Upper lobe of left lung (tissue), 6 donors: ENCODE data around the gene ZNF844. TPM values are rescaled to one million over a fixed set of nuclear protein-coding genes. Genes with fewer than 3 reads are reported as not detected.

Experiments
- ATAC-seq, 2 donors: fragments of 200-7000 bp; cut with Tn5 transposase; one replicate each; pipeline ENCODE4 v1.9.1; 2022; ENCODE audit warnings: mild to moderate bottlenecking in 2 of 2, moderate library complexity in 2 of 2; ENCODE audit not compliant: low FRiP score in 2 of 2
- DNase-seq, 2 donors: peaks; one replicate each; pipeline ENCODE4 v3.0.0-alpha.2; 2019 to 2020
- H3K27ac ChIP-seq, 4 donors: fragments of 200-600 bp; sonication (generic); one replicate each; pipeline ENCODE4 v1.5.1; 2016 to 2019
- H3K27me3 ChIP-seq, 4 donors: fragments of 200-600 bp; sonication (generic); one replicate each; pipeline ENCODE4 v1.5.1; 2017 to 2019
- H3K36me3 ChIP-seq, 4 donors: fragments of 200-600 bp; sonication (generic); one replicate each; pipeline ENCODE4 v1.5.1; 2016 to 2019
- H3K4me1 ChIP-seq, 4 donors: fragments of 200-600 bp; sonication (generic); one replicate each; pipeline ENCODE4 v1.5.1; 2018 to 2019
- H3K4me3 ChIP-seq, 4 donors: fragments of 200-600 bp; sonication (generic); one replicate each; pipeline ENCODE4 v1.5.1; 2017 to 2019; ENCODE audit warnings: mild to moderate bottlenecking in 2 of 4, moderate library complexity in 1 of 4
- H3K9me3 ChIP-seq, 4 donors: fragments of 200-600 bp; sonication (generic); one replicate each; pipeline ENCODE4 v1.5.1; 2018 to 2019
- CTCF ChIP-seq, 6 experiments: fragments of 450-650 bp in 4 of 6; fragments of 200-600 bp in 2 of 6; sonication (generic) in 2 of 6; IDR thresholded peaks; one replicate each; pipeline ENCODE4 v1.5.1; 2016 to 2019; ENCODE audit warnings: antibody characterized with exemption in 6 of 6
- EP300 ChIP-seq, 4 donors: sonication (generic); formaldehyde crosslinking; IDR thresholded peaks; one replicate each; pipeline ENCODE4 v1.5.1; 2017; ENCODE audit warnings: antibody characterized with exemption in 4 of 4, control low read depth in 2 of 4
- POLR2A ChIP-seq, 4 donors: fragments of 450-650 bp; IDR thresholded peaks; one replicate each; pipeline ENCODE4 v1.5.1; 2016 to 2017; ENCODE audit warnings: antibody characterized with exemption in 4 of 4, mild to moderate bottlenecking in 2 of 4
- POLR2AphosphoS5 ChIP-seq, 2 donors: sonication (generic); formaldehyde crosslinking; IDR thresholded peaks; one replicate each; pipeline ENCODE4 v1.5.1; 2017; ENCODE audit warnings: antibody characterized with exemption in 2 of 2
- WGBS, 2 donors: methylation state at CpG; one replicate each; pipeline ENCODE4 v1.1.5; 2017 to 2018; 5-methylcytosine and 5-hydroxymethylcytosine counted together
- total RNA-seq, 6 donors: library from RNA; depleted of rRNA in 4 of 6; stranded (reverse); fragments of >200 nt in 4 of 6; gene quantifications; one replicate each; pipeline versions ENCODE4 v1.1.0 to v1.2.1, GENCODE V29; 2016 to 2021
- donor health status: DM: no; HTN: no; CAD: no; lungs with moderate emphysema.
- donor health status: DM: no; HTN: yes; CAD: no; lungs with severe emphysema.

Gene ZNF844
- total RNA-seq, 6 donors from 2014 or later, result 2.3 to 14.7 (median 9.8) TPM

GRCh38 chr19:12090807-12091206 is 26.3 kb downstream of the ZNF844 start:
- Histone ChIP-seq H3K9me3 (no peaks in the 10 kb centered on the region), H3K36me3 (no peaks in the 10 kb centered on the region), H3K27ac (no peak overlapping the region), H3K27me3 (no peaks in the 10 kb centered on the region), H3K4me3 (no peak overlapping the region), H3K4me1 (peaks cover 9 to 16% (median 11%) of the 10 kb centered on the region in 4 donors)
- WGBS, 2 donors, result 52 to 62% methylated on average over 5 of the region's 5 CpGs
- DNase-seq (peak in 1 of 2 donors; percentile 64), ATAC-seq (peak; percentile 68 to 74)
- TF ChIP-seq CTCF (IDR thresholded peaks at IDR 0.05), result peak; percentile 30 to 67 (median 58)
- TF ChIP-seq POLR2AphosphoS5 (IDR thresholded peaks at IDR 0.05), result no peak

GRCh38 chr19:12092065-12092867 is 27.7 kb downstream of the ZNF844 start:
- ATAC-seq (peak; percentile 94 to 98), DNase-seq (peak; percentile 94)
- peaks cover 9 to 16% (median 11%) of the 10 kb centered on the region in 4 donors for H3K4me1 ChIP-seq
- peak overlapping the region; percentile 53 to 77 (median 62) for H3K4me3 ChIP-seq
- peak overlapping the region; percentile 78 to 87 (median 82) for H3K27ac ChIP-seq
- no peaks in the 10 kb centered on the region for H3K9me3 ChIP-seq
- no peaks in the 10 kb centered on the region for H3K36me3 ChIP-seq
- no peaks in the 10 kb centered on the region for H3K27me3 ChIP-seq
- 1 to 2% methylated on average over 17 to 30 of the region's 53 CpGs for WGBS, 2 donors
- TF ChIP-seq EP300 (IDR thresholded peaks at IDR 0.05) (no peak), CTCF (IDR thresholded peaks at IDR 0.05) (peak in 1 of 6 experiments; percentile 9), POLR2A (IDR thresholded peaks at IDR 0.05) (peak in 2 of 4 donors; percentile 50 to 60), POLR2AphosphoS5 (IDR thresholded peaks at IDR 0.05) (peak in 1 of 2 donors; percentile 70)

- DNase-seq, result no peak
- ATAC-seq, result no peak
These were observed 28.4 kb downstream of the ZNF844 start for GRCh38 chr19:12092956-12093355.

GRCh38 chr19:12093777-12094176 is 29.2 kb downstream of the ZNF844 start:
- 96 to 98% methylated on average over 3 of the region's 3 CpGs for WGBS, 2 donors
- H3K4me3 ChIP-seq, result no peak overlapping the region

More at GRCh38 chr19:12092956-12093355, 28.4 kb downstream of the ZNF844 start:
- no peaks in the 10 kb centered on the region for H3K9me3 ChIP-seq
- 17 to 23% methylated on average over 10 of the region's 10 CpGs for WGBS, 2 donors
- peaks cover 9 to 16% (median 11%) of the 10 kb centered on the region in 4 donors for H3K4me1 ChIP-seq
- H3K27me3 ChIP-seq, result no peaks in the 10 kb centered on the region
- peak overlapping the region; percentile 53 to 77 (median 62) for H3K4me3 ChIP-seq
- no peak for TF ChIP-seq POLR2AphosphoS5 (IDR thresholded peaks at IDR 0.05)
- TF ChIP-seq EP300 (IDR thresholded peaks at IDR 0.05), result no peak
- no peak for TF ChIP-seq POLR2A (IDR thresholded peaks at IDR 0.05)
- TF ChIP-seq CTCF (IDR thresholded peaks at IDR 0.05), result no peak
- H3K27ac ChIP-seq, result peak overlapping the region in 3 of 4 donors; percentile 78 to 87 (median 85)
- no peaks in the 10 kb centered on the region for H3K36me3 ChIP-seq

More at GRCh38 chr19:12093777-12094176, 29.2 kb downstream of the ZNF844 start:
- no peak for DNase-seq
- no peak for ATAC-seq
- H3K27ac ChIP-seq, result no peak overlapping the region
- no peaks in the 10 kb centered on the region for H3K27me3 ChIP-seq
- TF ChIP-seq POLR2AphosphoS5 (IDR thresholded peaks at IDR 0.05), result no peak
- TF ChIP-seq POLR2A (IDR thresholded peaks at IDR 0.05), result no peak
- no peak for TF ChIP-seq EP300 (IDR thresholded peaks at IDR 0.05)
- TF ChIP-seq CTCF (IDR thresholded peaks at IDR 0.05), result no peak
- no peaks in the 10 kb centered on the region for H3K36me3 ChIP-seq
- H3K4me1 ChIP-seq, result peaks cover 9 to 16% (median 11%) of the 10 kb centered on the region in 4 donors
- H3K9me3 ChIP-seq, result no peaks in the 10 kb centered on the region
